ENCODE measurements around the gene TPRN.

TPRN gene

GRCh38 chr9:137149942-137150616 lies 50.5 kb downstream of the TPRN start:
- Histone ChIP-seq H3K4me3 (ENCODE audit: low read depth, low read length, poor library complexity, severe bottlenecking) (no peak overlapping the region), H3K9me3 (ENCODE audit: low read length) (no peaks in the 10 kb centered on the region), H3F3A (ENCODE audit: insufficient read depth, low read length) (peaks cover 6% of the 10 kb centered on the region), H4K20me1 (ENCODE audit: insufficient read depth, low read length) (no peaks in the 10 kb centered on the region), H3K36me3 (ENCODE audit: insufficient read depth, low read length) (no peaks in the 10 kb centered on the region), H3K4me1 (ENCODE audit: insufficient read depth, low read length, severe bottlenecking) (no peaks in the 10 kb centered on the region), H3K9ac (ENCODE audit: low read length) (no peak overlapping the region), H3K4me2 (ENCODE audit: low read length) (no peak overlapping the region), H3K9me2 (ENCODE audit: low read depth, low read length) (no peaks in the 10 kb centered on the region), H3K27me3 (ENCODE audit: insufficient read depth, low read length) (no peaks in the 10 kb centered on the region), H3K79me2 (ENCODE audit: insufficient read depth, low read length) (no peaks in the 10 kb centered on the region), H2AFZ (ENCODE audit: low read length) (no peak overlapping the region), H3K27ac (ENCODE audit: low read depth, low read length, poor library complexity, severe bottlenecking) (peak overlapping the region; percentile 29)
- TF ChIP-seq CTCF (IDR thresholded peaks at IDR 0.05; ENCODE audit: low read length) (no peak), EZH2 (IDR thresholded peaks at IDR 0.05; ENCODE audit: borderline replicate concordance, low read length) (no peak)

GRCh38 chr9:137149363-137149762 lies 51.2 kb downstream of the TPRN start:
- no peak overlapping the region for H3K4me3 ChIP-seq (ENCODE audit: low read depth, low read length, poor library complexity, severe bottlenecking)
- H3K27ac ChIP-seq (ENCODE audit: low read depth, low read length, poor library complexity, severe bottlenecking) = no peak overlapping the region
- no peaks in the 10 kb centered on the region for H3K4me1 ChIP-seq (ENCODE audit: insufficient read depth, low read length, severe bottlenecking)
- H2AFZ ChIP-seq (ENCODE audit: low read length) = no peak overlapping the region
- peaks cover 6% of the 10 kb centered on the region for H3F3A ChIP-seq (ENCODE audit: insufficient read depth, low read length)
- no peak overlapping the region for H3K4me2 ChIP-seq (ENCODE audit: low read length)
- H3K27me3 ChIP-seq (ENCODE audit: insufficient read depth, low read length) = no peaks in the 10 kb centered on the region
- no peaks in the 10 kb centered on the region for H3K79me2 ChIP-seq (ENCODE audit: insufficient read depth, low read length)
- H4K20me1 ChIP-seq (ENCODE audit: insufficient read depth, low read length) = no peaks in the 10 kb centered on the region
- H3K9me3 ChIP-seq (ENCODE audit: low read length) = no peaks in the 10 kb centered on the region
- H3K36me3 ChIP-seq (ENCODE audit: insufficient read depth, low read length) = no peaks in the 10 kb centered on the region
- no peak for TF ChIP-seq EZH2 (IDR thresholded peaks at IDR 0.05; ENCODE audit: borderline replicate concordance, low read length)
- TF ChIP-seq CTCF (IDR thresholded peaks at IDR 0.05; ENCODE audit: low read length) = no peak
- no peak overlapping the region for H3K9ac ChIP-seq (ENCODE audit: low read length)
- no peaks in the 10 kb centered on the region for H3K9me2 ChIP-seq (ENCODE audit: low read depth, low read length)

GRCh38 chr9:137148661-137149060 lies 51.9 kb downstream of the TPRN start:
- Histone ChIP-seq H3F3A (ENCODE audit: insufficient read depth, low read length) (peaks cover 6% of the 10 kb centered on the region), H3K27me3 (ENCODE audit: insufficient read depth, low read length) (no peaks in the 10 kb centered on the region), H3K79me2 (ENCODE audit: insufficient read depth, low read length) (no peaks in the 10 kb centered on the region), H3K4me3 (ENCODE audit: low read depth, low read length, poor library complexity, severe bottlenecking) (no peak overlapping the region), H4K20me1 (ENCODE audit: insufficient read depth, low read length) (no peaks in the 10 kb centered on the region), H3K27ac (ENCODE audit: low read depth, low read length, poor library complexity, severe bottlenecking) (no peak overlapping the region), H3K36me3 (ENCODE audit: insufficient read depth, low read length) (no peaks in the 10 kb centered on the region), H2AFZ (ENCODE audit: low read length) (no peak overlapping the region), H3K9ac (ENCODE audit: low read length) (no peak overlapping the region), H3K4me1 (ENCODE audit: insufficient read depth, low read length, severe bottlenecking) (no peaks in the 10 kb centered on the region), H3K9me3 (ENCODE audit: low read length) (no peaks in the 10 kb centered on the region), H3K4me2 (ENCODE audit: low read length) (no peak overlapping the region), H3K9me2 (ENCODE audit: low read depth, low read length) (no peaks in the 10 kb centered on the region)
- TF ChIP-seq EZH2 (IDR thresholded peaks at IDR 0.05; ENCODE audit: borderline replicate concordance, low read length) (no peak), CTCF (IDR thresholded peaks at IDR 0.05; ENCODE audit: low read length) (no peak)

Data from OCI-LY1 (cell line).